Measurements from ENCODE around the gene CALU.

CALU gene

GRCh38 chr7:128755075-128755818 lies 16.1 kb downstream of the CALU start:
- DNase-seq: no peak

- no peak for DNase-seq
These were observed 16.8 kb downstream of the CALU start for GRCh38 chr7:128755819-128756476.

GRCh38 chr7:128757203-128757602 lies 18.0 kb downstream of the CALU start:
- no peak for DNase-seq

GRCh38 chr7:128758553-128758952 lies 19.4 kb downstream of the CALU start:
- DNase-seq: no peak

GRCh38 chr7:128759242-128759641 lies 20.1 kb downstream of the CALU start:
- no peak for DNase-seq

- DNase-seq: no peak
These were observed 24.4 kb downstream of the CALU start for GRCh38 chr7:128763541-128763940.

GRCh38 chr7:128767475-128768110 lies 28.4 kb downstream of the CALU start:
- no peak for DNase-seq

- DNase-seq: no peak
These were observed 31.1 kb downstream of the CALU start for GRCh38 chr7:128770233-128770632.

- DNase-seq: no peak
These were observed 34.4 kb downstream of the CALU start for GRCh38 chr7:128773604-128774003.

GRCh38 chr7:128774029-128774689 lies 35.0 kb downstream of the CALU start:
- DNase-seq: no peak

- no peak for DNase-seq
These were observed 35.8 kb downstream of the CALU start for GRCh38 chr7:128774921-128775320.

GRCh38 chr7:128775744-128776474 lies 36.8 kb downstream of the CALU start, which contains the start of gene OPN1SW:
Gene OPN1SW (minus strand): TSS chr7:128775794. CDS start chr7:128775781, 13 bp downstream.
- no peak for DNase-seq

- DNase-seq: no peak
These were observed 38.3 kb downstream of the CALU start for GRCh38 chr7:128777156-128778123.

- no peak for DNase-seq
These were observed 39.8 kb downstream of the CALU start for GRCh38 chr7:128778946-128779345.

- DNase-seq: no peak
These were observed 42.0 kb downstream of the CALU start for GRCh38 chr7:128781126-128781525.

GRCh38 chr7:128781851-128782250 lies 42.7 kb downstream of the CALU start:
- DNase-seq: no peak

- DNase-seq: no peak
These were observed 44.1 kb downstream of the CALU start for GRCh38 chr7:128783143-128783861.

- DNase-seq: no peak
These were observed 46.6 kb downstream of the CALU start for GRCh38 chr7:128785738-128786137.

- DNase-seq: no peak
These were observed 49.6 kb downstream of the CALU start for GRCh38 chr7:128788446-128789412.
